C4-2B (cell line): ENCODE results near the gene GIMAP8.

Experiments used
- ZFX ChIP-seq: fragments of 450-650 bp; IDR thresholded peaks from 2 replicates; pipeline ENCODE4 v1.6.1; 2017
- TF ChIP-seq, protein P1 (sequence below): fragments of 450-650 bp; conservative IDR thresholded peaks from 2 replicates; pipeline ENCODE4 v1.5.1; 2017; ENCODE audit warnings: mild to moderate bottlenecking

DNA sequence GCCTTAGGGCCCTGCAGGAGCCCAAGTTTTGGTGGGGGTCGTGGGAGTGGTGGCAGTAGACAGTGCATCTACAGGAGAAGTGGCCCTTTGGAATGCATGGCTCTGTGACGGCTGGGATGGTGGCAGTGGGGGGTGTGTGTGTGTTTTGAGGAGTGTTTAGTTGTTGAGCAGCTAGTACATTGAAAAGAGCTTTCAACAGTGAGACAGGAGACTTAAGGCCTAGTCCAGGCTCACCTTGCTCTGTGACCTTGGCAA, 44.2 kb upstream of the GIMAP8 start:
- TF ChIP-seq, protein P1, sequence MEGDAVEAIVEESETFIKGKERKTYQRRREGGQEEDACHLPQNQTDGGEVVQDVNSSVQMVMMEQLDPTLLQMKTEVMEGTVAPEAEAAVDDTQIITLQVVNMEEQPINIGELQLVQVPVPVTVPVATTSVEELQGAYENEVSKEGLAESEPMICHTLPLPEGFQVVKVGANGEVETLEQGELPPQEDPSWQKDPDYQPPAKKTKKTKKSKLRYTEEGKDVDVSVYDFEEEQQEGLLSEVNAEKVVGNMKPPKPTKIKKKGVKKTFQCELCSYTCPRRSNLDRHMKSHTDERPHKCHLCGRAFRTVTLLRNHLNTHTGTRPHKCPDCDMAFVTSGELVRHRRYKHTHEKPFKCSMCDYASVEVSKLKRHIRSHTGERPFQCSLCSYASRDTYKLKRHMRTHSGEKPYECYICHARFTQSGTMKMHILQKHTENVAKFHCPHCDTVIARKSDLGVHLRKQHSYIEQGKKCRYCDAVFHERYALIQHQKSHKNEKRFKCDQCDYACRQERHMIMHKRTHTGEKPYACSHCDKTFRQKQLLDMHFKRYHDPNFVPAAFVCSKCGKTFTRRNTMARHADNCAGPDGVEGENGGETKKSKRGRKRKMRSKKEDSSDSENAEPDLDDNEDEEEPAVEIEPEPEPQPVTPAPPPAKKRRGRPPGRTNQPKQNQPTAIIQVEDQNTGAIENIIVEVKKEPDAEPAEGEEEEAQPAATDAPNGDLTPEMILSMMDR, result no peak
- TF ChIP-seq ZFX, result no peak
